ENCODE results near the gene CPSF4. TPM values are rescaled to one million over a fixed set of nuclear protein-coding genes. Genes with fewer than 3 reads are reported as not detected.
A peak's percentile ranks its signal among the peaks of the same experiment; 100 is the strongest.

Gene CPSF4
- total RNA-seq, 1 donor from 2014 or later, result 92.3 TPM

DNA sequence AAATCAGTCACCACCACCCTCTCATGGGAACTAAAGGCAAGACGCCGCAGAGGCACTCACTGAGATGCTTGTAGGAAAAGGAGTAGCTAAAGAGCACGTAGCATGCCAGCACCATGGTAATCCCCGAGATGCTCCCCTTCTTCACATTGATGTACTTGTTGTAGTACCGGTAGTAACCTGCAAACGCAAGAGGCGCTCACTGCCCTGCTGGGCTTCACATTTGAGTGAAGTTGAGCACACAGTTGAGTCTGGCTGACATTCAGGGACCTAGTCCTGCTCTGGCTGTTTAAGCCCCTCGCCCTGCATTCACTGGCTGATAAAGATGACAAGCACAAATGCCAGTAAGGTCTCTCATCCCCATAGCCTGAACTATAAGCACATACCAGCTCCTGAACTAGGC lies 20.3 kb downstream of the CPSF4 start:
- Mint-ChIP-seq H3K4me1 (ENCODE audit: low read depth) (peaks cover 19% of the 10 kb centered on the region), H3K9me3 (no peaks in the 10 kb centered on the region), H3K27ac (no peak overlapping the region), H3K27me3 (ENCODE audit: insufficient read depth) (no peaks in the 10 kb centered on the region), H3K4me3 (no peak overlapping the region), H3K36me3 (ENCODE audit: low read depth) (peaks cover 45% of the 10 kb centered on the region)
- no peak for DNase-seq (ENCODE audit: low spot score)
- intact Hi-C loops (cut with micrococcal nuclease), result no loop called here

DNA sequence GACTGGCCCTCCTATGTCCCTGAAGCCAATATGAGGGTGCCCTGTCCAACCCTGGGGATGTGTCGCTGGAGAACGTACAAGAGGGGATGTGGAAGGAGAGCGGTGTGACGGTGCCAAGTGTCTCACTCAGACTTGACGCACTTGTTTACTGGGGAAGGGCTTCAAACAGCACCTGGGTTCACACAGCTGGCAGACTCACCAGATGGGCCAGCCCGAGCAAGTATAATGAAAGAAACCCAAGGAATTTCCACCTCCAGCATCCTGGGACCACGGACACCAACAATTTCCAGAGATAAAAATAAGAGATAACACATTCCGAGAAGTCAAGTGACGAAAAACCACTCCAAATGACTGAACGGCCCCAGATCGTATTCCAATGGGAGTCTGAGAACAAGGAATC lies 21.9 kb downstream of the CPSF4 start:
- intact Hi-C loops (cut with micrococcal nuclease), result no loop called here
- peaks cover 49% of the 10 kb centered on the region for H3K36me3 Mint-ChIP-seq (ENCODE audit: low read depth)
- no peaks in the 10 kb centered on the region for H3K9me3 Mint-ChIP-seq
- no peak for DNase-seq (ENCODE audit: low spot score)
- H3K4me3 Mint-ChIP-seq, result peak overlapping the region; percentile 13
- no peak overlapping the region for H3K27ac Mint-ChIP-seq
- H3K4me1 Mint-ChIP-seq (ENCODE audit: low read depth), result peaks cover 31% of the 10 kb centered on the region
- H3K27me3 Mint-ChIP-seq (ENCODE audit: insufficient read depth), result no peaks in the 10 kb centered on the region

DNA sequence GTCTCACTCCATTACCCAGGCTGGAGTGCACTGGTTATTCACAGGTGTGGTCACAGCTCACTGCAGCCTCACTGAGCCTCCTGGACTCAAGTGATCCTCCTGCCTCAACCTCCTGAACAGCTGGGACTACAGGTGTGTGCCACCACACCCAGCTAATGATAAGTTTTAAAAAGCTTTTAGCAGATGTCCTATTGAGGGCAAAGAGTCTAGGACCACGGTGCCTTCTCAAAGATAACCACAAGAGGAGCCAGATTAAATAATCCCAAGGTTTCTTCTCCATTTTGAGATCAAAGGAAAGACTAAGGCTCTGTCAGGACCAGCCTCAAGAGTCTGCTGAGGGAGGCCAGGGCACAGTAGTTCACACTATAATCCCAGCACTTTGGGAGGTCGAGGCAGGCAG lies 22.5 kb downstream of the CPSF4 start:
- intact Hi-C loops (cut with micrococcal nuclease), result no loop called here
- peaks cover 50% of the 10 kb centered on the region for H3K36me3 Mint-ChIP-seq (ENCODE audit: low read depth)

DNA sequence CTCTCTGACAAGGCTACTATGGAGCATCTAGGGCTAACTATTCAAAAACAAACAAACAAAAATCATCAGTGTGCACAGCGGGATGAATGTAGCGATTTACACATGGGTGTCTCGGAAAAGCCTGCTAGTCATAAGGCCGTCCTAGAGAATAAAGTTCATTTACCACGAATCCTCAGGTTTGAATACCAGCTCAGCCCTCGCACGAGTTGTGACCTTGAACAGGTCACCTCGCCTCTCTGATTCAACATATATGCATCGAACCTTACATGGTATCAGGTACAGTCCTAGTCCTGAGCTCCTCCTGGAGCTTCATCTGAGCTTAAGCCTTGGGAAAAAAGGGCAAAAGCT lies 26.7 kb downstream of the CPSF4 start:
- Mint-ChIP-seq H3K9me3 (no peaks in the 10 kb centered on the region), H3K27me3 (ENCODE audit: insufficient read depth) (no peaks in the 10 kb centered on the region), H3K27ac (peak overlapping the region; percentile 73), H3K4me3 (peak overlapping the region; percentile 91), H3K4me1 (ENCODE audit: low read depth) (peaks cover 27% of the 10 kb centered on the region), H3K36me3 (ENCODE audit: low read depth) (peaks cover 24% of the 10 kb centered on the region)
- intact Hi-C loops (cut with micrococcal nuclease), result no loop called here
- no peak for DNase-seq (ENCODE audit: low spot score)

More for the DNA sequence above, 22.5 kb downstream of the CPSF4 start:
- Mint-ChIP-seq H3K27ac (no peak overlapping the region), H3K27me3 (ENCODE audit: insufficient read depth) (no peaks in the 10 kb centered on the region), H3K4me3 (no peak overlapping the region), H3K4me1 (ENCODE audit: low read depth) (peaks cover 35% of the 10 kb centered on the region), H3K9me3 (no peaks in the 10 kb centered on the region)
- no peak for DNase-seq (ENCODE audit: low spot score)

DNA sequence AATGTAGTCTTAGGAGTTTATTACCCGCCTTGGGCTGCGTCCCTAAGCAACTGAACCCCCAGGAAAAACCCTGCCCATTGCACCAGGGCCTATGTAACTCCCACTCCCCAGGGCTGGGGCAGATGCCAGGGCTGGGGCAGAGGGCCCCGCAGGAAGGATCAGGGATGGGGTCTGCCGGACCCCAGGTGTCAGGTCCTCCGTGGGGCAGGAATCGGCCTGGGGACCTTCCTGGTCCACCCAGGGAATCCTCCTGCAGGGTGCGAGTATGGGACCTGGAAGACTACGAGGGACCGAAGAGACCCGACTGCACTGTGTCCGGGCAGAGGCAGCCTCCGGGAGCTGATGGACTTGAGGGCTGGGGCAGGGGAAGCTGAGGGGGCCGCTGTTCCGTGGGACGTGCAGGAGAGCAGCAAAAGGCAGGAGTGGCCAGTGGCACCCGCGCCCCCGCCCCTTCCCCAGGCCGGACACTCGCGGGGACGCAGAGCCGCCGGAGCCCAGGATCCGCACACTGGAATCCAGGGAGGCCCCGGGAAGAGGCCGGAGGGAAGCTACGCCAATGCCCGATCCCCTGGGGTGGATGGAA lies 29.7 kb downstream of the CPSF4 start:
- DNase-seq (ENCODE audit: low spot score), result no peak
- Mint-ChIP-seq H3K9me3 (no peaks in the 10 kb centered on the region), H3K27ac (no peak overlapping the region), H3K4me1 (ENCODE audit: low read depth) (peaks cover 30% of the 10 kb centered on the region), H3K4me3 (no peak overlapping the region), H3K36me3 (ENCODE audit: low read depth) (peaks cover 20% of the 10 kb centered on the region), H3K27me3 (ENCODE audit: insufficient read depth) (peaks cover 1% of the 10 kb centered on the region)
- intact Hi-C loops (cut with micrococcal nuclease), result no loop called here

DNA sequence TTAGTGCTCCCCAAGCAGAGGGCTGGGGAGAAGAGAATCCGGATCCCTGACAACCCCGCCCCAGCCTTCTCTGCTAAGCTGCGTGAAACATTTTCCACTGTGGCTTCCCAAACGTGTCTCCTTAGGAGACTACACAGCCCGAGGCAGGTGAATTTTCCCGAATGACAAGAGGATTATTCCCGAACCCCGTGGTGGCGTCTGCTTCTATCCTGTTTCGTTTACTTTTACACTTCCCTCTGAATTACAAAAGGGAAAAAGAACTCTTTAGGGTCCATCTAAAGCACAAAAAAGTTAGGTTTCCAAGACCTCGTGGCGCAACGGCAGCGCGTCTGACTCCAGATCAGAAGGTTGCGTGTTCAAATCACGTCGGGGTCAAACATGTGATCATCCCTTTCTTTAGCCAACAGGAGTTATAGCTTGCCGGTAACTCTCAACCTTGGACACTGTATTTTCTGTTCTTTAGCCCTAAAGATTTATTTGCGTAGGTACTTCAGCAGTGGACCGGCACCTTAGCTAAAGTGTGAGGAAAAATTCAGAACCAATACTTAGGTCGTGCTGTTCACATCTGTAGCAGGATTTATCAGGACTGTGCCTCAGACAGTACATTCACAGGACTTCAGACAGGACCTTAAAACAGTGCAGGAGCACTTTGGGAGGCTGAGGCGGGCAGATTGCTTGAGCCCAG lies 30.8 kb downstream of the CPSF4 start:
- H3K36me3 Mint-ChIP-seq (ENCODE audit: low read depth), result peaks cover 15% of the 10 kb centered on the region
- peak overlapping the region; percentile 56 for H3K4me3 Mint-ChIP-seq
- no peak for DNase-seq (ENCODE audit: low spot score)
- peaks cover 25% of the 10 kb centered on the region for H3K4me1 Mint-ChIP-seq (ENCODE audit: low read depth)
- no peak overlapping the region for H3K27ac Mint-ChIP-seq
- intact Hi-C loops (cut with micrococcal nuclease), result loop anchor here (10.0 kb wide), 1 partner anchor 365 kb away; no protein-coding TSS in a partner anchor
- no peaks in the 10 kb centered on the region for H3K9me3 Mint-ChIP-seq
- peaks cover 1% of the 10 kb centered on the region for H3K27me3 Mint-ChIP-seq (ENCODE audit: insufficient read depth)

DNA sequence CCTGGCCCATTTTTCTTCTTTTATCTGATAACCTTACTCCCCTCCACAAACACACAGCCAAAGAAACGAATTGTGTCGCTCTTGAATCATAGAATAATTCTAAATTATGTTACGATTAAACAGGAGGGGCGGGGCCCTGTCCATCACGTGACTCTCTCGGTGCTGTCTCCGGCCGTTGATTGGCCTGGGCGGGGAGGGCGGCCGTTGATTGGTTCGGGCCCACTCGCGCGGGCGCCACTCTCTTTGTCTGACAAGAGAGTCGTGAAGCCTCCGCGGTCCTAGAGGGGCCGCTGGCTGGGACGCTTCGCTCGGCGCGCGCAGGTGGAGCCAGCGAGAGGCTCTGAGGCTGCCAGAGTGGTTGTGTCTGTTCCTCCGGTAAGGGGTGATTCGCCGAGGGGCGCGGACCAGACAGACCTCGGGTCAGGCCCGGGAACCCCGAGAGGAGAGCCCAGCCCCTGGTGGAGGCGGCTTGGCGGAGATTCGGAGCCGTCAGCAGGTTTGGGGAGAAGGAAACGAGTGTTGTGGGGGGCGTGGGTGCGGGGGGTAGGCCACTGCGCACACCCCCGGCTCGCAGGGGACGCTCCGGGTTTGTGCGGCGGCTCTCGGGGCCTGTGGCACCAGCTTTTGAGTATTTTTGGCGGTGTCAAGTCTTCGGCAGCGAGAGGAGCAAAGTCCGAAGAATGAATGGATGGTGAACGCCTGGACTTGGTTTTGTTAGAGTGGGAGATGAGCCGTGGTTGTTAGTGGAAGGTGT lies 34.0 kb downstream of the CPSF4 start, which contains the start of gene ZNF789:
Gene ZNF789 (plus strand): TSS at position 330 of the 754 bp plus-strand sequence. CDS start 3,567 bp downstream, outside the sequence.
- Mint-ChIP-seq H3K36me3 (ENCODE audit: low read depth) (peaks cover 15% of the 10 kb centered on the region), H3K4me1 (ENCODE audit: low read depth) (peaks cover 31% of the 10 kb centered on the region), H3K27me3 (ENCODE audit: insufficient read depth) (peaks cover 1% of the 10 kb centered on the region), H3K9me3 (no peaks in the 10 kb centered on the region), H3K4me3 (peak within 1 kb of the TSS; percentile 99), H3K27ac (peak within 1 kb of the TSS; percentile 92)
- intact Hi-C loops (cut with micrococcal nuclease), result loop anchor here (1.0 to 10.0 kb wide), 7 partner anchors 28 to 362 kb away; partner anchors contain the start of genes BUD31, CPSF4, PDAP1 and PTCD1
- DNase-seq (ENCODE audit: low spot score), result peak; percentile 96

DNA sequence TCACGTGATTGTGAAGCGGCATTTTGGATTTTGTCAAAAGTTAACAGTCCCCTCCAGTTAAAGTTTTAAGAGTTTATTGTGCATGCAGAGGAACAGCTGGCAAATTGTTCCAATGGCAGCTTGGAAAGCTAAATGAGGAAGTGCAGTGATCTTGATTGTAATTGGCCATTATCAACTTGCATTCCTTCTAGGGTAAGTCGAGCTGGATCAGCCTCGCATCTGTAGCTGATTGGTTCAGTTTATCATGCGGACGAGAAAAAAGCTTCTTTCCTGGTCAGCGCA lies 34.5 kb downstream of the CPSF4 start:
- H3K27ac Mint-ChIP-seq, result peak overlapping the region; percentile 92
- H3K4me3 Mint-ChIP-seq, result peak overlapping the region; percentile 99
- H3K36me3 Mint-ChIP-seq (ENCODE audit: low read depth), result peaks cover 16% of the 10 kb centered on the region
- no peaks in the 10 kb centered on the region for H3K9me3 Mint-ChIP-seq
- intact Hi-C loops (cut with micrococcal nuclease), result loop anchor here (2.0 to 10.0 kb wide), 2 partner anchors 144 to 362 kb away; partner anchors contain the start of gene ZSCAN25
- H3K4me1 Mint-ChIP-seq (ENCODE audit: low read depth), result peaks cover 36% of the 10 kb centered on the region
- peaks cover 1% of the 10 kb centered on the region for H3K27me3 Mint-ChIP-seq (ENCODE audit: insufficient read depth)
- no peak for DNase-seq (ENCODE audit: low spot score)

DNA sequence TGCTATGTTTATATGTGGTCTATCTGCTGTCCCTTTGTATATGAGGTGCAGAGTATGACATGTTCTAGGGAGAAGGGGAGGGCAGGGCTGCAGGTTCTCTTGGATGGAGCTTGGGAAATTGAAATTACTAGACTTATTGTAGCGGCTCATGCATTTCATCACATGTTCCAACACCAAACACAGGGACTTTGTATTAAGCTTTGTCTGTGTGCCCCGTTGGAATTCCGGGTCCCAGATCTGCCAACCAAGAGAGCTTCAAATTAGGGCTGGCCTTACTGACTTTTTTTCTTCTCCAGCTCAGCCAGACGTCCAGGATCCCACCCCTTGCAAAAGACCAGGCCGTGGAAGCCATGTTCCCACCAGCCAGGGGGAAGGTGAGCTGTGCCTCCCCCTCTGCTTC lies 37.4 kb downstream of the CPSF4 start:
- Mint-ChIP-seq H3K9me3 (no peaks in the 10 kb centered on the region), H3K4me1 (ENCODE audit: low read depth) (peaks cover 45% of the 10 kb centered on the region), H3K4me3 (no peak overlapping the region), H3K27ac (no peak overlapping the region), H3K27me3 (ENCODE audit: insufficient read depth) (peaks cover 1% of the 10 kb centered on the region), H3K36me3 (ENCODE audit: low read depth) (peaks cover 24% of the 10 kb centered on the region)
- intact Hi-C loops (cut with micrococcal nuclease), result loop anchor here (10.0 kb wide), 1 partner anchor 359 kb away; no protein-coding TSS in a partner anchor
- no peak for DNase-seq (ENCODE audit: low spot score)

DNA sequence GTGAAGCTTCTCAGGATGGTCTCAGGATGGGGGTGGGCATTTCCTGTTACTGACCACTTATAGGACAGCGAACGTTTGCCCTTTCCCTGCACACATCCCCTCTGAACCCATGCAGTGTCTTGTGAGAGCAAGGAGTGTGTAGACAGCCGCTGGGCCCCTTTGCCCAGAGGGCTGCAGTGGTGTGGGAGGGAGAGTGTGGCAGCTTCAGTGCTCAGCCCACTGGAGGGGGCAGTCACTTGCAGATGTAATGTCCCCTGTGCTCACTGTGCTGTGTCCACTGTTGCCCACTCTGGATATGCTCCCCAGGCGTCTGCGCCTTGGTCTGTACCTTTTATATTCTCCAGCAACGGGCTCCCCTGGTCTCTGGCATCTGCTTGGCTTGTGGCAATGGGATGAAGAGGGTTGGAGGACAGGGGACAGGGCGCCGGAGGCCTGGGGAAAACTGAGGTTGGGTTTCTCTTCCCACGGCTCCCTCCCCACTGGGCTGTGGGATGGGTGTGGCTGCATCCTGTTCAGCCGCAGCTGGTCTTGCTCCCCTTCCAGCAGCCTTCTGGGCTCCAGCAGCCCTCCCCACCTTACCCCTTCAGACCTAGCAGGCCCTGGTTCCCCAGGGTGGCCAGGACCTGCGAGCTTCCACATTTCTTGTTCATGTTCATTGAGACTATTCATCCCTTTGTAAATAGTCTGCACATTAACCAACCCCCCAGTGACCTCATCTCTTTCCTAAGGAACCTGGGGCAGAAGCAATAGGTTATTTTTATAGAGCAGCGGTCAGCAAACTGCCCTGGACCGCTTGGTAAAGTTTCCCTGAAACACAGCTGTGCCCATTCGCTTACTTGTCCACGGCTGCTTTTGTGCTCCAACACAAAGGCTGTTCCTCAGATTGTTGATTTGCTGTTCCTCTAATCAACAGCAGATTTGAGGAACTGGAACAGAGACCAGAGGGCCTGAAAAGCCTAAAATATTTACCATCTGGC lies 40.0 kb downstream of the CPSF4 start:
- DNase-seq (ENCODE audit: low spot score), result no peak
- intact Hi-C loops (cut with micrococcal nuclease), result loop anchor here (10.0 kb wide), 1 partner anchor 356 kb away; no protein-coding TSS in a partner anchor
- Mint-ChIP-seq H3K9me3 (no peaks in the 10 kb centered on the region), H3K36me3 (ENCODE audit: low read depth) (peaks cover 25% of the 10 kb centered on the region), H3K27me3 (ENCODE audit: insufficient read depth) (no peaks in the 10 kb centered on the region), H3K4me3 (no peak overlapping the region), H3K27ac (no peak overlapping the region), H3K4me1 (ENCODE audit: low read depth) (peaks cover 38% of the 10 kb centered on the region)

DNA sequence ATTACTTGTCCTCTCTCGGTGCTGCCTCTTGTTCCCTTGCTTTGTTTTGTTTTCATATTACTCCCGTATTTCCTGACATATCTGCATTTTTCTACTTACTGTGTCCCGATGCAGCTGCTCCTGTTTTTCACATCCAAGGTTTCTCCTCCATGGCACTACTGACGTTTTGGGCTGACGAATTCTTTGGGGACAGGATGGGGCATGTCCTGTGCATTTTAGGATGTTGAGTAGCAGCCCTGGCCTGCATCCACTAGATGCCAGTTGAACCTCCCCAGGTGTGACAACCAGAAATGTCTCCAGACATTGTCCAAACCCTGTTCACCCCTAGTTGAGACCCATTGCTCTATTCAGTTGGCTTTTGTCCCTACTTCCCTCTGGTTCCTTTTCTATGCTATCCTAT lies 46.4 kb downstream of the CPSF4 start:
- no peaks in the 10 kb centered on the region for H3K27me3 Mint-ChIP-seq (ENCODE audit: insufficient read depth)

DNA sequence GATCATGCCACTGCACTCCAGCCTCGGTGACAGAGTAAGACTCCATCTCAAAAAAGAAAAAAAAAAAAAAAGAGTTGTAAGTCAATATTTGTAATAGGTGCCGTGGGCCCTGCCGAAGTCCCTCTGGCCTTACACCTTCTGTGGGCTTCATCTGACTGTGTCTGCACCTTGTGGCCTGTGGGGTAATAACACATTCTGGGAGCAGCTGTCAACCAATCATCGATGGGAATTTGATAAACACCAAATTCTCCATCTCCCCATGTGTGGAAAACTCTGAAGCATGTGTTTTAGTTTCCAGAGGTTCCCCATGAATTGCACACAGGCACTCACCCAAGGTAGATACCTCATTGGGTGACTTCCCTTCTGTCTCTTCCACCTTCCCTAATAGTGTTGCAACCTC lies 50.5 kb downstream of the CPSF4 start:
- DNase-seq (ENCODE audit: low spot score), result no peak
- no peak overlapping the region for H3K27ac Mint-ChIP-seq
- H3K4me1 Mint-ChIP-seq (ENCODE audit: low read depth), result no peaks in the 10 kb centered on the region
- H3K36me3 Mint-ChIP-seq (ENCODE audit: low read depth), result peaks cover 65% of the 10 kb centered on the region
- intact Hi-C loops (cut with micrococcal nuclease), result no loop called here
- no peaks in the 10 kb centered on the region for H3K27me3 Mint-ChIP-seq (ENCODE audit: insufficient read depth)
- no peak overlapping the region for H3K4me3 Mint-ChIP-seq
- H3K9me3 Mint-ChIP-seq, result peaks cover 40% of the 10 kb centered on the region

More for the DNA sequence above, 46.4 kb downstream of the CPSF4 start:
- H3K4me3 Mint-ChIP-seq, result no peak overlapping the region
- intact Hi-C loops (cut with micrococcal nuclease), result no loop called here
- no peak for DNase-seq (ENCODE audit: low spot score)
- no peak overlapping the region for H3K27ac Mint-ChIP-seq
- H3K9me3 Mint-ChIP-seq, result peaks cover 15% of the 10 kb centered on the region
- peaks cover 45% of the 10 kb centered on the region for H3K36me3 Mint-ChIP-seq (ENCODE audit: low read depth)
- no peaks in the 10 kb centered on the region for H3K4me1 Mint-ChIP-seq (ENCODE audit: low read depth)

Data from activated T-helper 1 cell treated with anti-CD3 and anti-CD28 coated beads, Interleukin-12 subunit alpha, Interleukin-12 subunit beta, Interleukin-2, Interleukin-4 antibody, amounts not matched to agents 30 ng/mL and 10 ng/mL and 1 ng/mL, durations not matched to agents 14 hours and 24 hours and 36 hours (primary cell).